ELR (cell line): ENCODE data around the gene FADS1.

ENCODE experiments used
- DNase-seq: peaks from one replicate; pipeline ENCODE4 v3.0.0-alpha.2; 2015; ENCODE audit warnings: low read depth

Gene FADS1

GRCh38 chr11:61826930-61827570, 10.2 kb upstream of the FADS1 start:
- no peak for DNase-seq

DNA sequence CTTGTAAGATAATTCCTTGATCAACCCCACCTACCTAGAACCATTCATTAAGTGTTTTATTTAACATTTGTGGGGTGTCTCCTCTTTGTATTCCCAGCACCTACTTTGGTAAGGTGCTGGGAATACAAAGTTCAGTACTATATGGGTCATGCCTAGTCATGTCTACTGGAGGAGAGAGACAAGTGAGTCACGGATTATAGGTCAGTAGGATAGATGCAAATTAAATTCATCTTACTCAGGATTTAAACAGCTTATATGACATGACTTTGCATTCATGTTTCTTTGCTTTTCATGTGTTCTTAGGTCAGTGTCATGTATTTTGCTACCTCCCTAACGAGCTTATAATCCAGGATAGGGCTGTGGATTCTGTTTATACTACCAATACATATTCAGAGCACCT, 3.4 kb upstream of the FADS1 start:
- DNase-seq: peak; percentile 85

DNA sequence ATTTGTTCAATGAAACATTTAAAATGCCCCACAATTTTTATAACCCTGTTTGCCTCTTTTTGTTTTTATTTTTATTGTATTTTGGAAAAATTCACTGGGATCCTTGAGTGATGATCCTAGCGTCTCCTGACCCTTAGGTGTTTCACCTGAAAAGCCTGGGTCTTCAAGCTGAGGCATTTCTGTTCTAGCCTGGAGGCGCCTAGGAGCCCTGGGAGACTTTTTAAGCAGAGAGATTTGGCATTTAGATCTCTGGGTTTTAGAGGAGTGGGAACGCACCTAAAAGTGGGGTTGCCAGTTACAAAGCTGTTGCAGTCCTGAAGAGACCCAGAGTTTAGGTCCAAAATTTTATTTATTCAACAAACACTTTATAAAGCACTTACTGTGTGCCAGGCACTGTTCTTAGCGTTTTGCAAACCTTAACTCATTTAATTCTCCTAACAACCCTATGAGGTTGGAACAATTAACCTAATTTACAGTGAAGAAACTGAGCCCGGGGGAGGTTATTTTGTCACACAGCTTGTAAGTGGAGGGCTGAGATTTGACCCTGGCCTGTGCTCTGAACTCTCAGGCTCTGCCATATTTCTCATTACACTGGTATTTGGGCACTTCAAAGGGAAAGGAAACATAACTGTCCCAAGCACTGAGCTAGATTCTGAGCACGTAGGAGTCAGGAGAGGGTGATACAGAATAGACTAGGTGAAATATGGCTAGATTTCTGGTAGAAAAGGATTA, 834 bp upstream of the FADS1 start:
- no peak for DNase-seq

GRCh38 chr11:61815790-61816735, 740 bp downstream of the FADS1 start:
- peak; percentile 90 for DNase-seq

GRCh38 chr11:61814958-61815789, 1.6 kb downstream of the FADS1 start:
- DNase-seq: peak; percentile 97

GRCh38 chr11:61814247-61814957, 2.4 kb downstream of the FADS1 start:
- peak; percentile 39 for DNase-seq

- no peak for DNase-seq
Observed at GRCh38 chr11:61812736-61813411, 3.9 kb downstream of the FADS1 start.

DNA sequence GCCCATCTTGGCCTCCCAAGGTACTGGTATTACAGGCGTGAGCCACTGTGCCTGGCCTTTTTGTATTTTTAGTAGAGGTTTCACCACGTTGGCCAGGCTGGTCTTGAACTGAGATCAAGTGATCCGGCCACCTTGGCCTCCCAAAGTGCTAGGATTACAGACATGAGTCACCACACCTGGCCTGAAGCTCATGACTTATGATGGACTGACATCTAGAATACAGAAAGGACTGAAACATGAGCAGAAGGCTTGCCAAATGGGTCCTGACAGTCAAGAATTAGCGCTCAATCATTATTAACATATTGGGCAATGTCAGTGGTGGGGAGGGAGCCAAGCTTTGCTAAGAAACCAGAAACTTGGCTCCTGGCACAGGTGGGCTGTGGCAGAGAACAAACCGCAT, 5.0 kb downstream of the FADS1 start:
- no peak for DNase-seq

DNA sequence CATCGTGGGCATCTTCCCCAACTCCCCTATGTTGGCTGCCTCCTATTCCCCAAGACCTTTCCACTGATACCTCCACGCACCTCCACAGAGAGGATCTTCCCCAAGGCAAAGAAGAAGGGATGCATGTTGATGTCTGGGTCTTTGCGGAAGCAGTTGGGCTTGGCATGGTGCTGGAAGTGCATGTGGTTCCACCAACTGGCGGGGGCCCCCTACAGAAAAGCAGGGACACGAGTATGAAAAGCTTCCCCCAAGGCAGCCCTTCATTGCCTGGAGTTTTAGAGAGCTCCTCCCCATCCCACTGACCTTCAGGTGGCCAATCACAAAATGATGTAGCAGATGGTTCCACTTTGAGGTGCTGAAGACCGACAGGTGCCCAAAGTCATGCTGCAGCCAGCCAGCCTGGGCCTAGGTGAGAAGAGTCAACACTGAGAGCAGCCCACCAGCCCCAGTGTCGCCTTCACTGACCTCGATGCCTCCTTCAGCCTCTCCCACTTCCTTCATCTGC, 6.1 kb downstream of the FADS1 start:
- no peak for DNase-seq

DNA sequence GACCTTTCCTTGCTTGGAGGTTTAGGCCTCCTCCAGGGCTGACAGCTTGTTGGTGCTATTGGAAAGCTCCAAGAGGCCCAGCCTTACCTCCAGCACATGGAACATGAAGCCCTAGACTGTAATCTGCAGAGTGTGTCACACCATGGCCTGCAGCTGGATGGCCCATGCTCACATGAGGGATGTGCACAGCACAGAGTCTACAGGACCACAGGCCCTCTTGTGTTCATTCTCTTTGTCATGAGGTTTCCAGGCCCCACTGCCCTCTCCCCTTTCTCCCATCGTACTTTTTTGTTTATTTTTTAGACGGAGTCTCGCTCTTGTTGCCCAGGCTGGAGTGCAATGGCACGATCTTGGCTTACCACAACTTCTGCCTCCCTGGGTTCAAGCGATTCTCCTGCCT, 10.0 kb downstream of the FADS1 start:
- DNase-seq: no peak

DNA sequence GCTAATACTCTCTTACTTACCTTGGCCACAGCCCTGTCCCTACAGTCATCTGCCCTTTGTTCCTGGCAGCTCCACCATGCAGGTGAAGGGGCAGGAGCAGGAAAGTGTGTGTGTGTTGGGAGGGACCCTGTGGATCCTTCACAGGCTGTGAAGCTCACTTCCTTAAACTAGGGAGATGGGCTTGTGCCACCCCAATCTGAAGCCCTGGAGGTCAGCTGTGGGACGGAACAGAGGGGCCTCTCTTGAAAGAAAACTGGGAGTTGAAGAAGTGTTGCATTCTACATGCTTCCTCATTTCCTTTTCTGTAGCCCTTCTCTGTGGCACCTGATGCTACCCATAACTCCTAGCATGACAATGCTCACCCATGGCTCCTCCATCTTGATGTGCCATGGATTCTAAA, 11.7 kb downstream of the FADS1 start:
- DNase-seq: no peak

GRCh38 chr11:61803889-61804647, 12.7 kb downstream of the FADS1 start:
- no peak for DNase-seq

- DNase-seq: no peak
Observed at GRCh38 chr11:61802605-61803004, 14.2 kb downstream of the FADS1 start.

DNA sequence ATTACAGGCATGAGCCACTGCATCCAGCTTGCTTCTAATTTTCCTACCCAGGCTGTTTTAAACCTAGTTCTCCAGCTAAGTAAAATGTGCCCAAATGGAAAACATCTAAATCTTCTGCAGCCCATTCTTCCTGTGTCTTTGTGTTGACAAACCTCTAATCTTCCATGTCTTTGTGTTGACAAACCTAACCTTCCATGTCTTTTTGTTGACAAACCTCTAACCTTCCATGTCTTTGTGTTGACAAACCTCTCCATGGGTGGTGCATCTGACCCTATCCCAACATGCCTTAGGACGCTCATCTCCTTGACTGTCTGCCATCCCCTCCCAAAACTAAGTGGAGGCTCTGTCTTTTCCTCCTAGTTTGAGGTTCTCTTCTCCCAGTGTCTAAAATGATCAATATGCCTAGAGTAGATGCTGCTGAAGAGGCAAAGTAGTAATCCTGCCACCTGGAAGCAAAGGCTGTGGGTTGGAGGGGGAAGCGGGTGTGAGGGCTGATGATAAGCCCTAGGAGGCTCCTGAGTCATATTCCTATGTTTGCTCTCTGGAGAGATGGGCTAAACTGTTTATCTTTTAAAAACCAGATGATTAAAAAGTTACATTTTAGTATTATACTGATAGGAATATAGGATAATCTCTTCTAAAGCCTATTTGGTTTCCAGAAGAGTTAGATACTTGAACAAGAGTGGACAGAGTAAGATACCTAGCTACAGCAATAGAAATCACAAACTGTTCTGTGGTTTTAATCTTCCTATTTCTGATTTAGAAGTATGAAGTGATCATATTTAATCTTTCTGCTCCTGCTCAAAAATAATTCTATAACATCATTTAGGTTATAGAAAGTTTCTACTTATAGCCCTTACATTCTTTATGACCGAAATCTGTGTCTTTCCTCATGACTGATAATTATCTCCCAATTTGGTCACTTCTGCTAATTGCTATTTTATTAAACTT, 16.2 kb downstream of the FADS1 start:
- peak; percentile 24 for DNase-seq

DNA sequence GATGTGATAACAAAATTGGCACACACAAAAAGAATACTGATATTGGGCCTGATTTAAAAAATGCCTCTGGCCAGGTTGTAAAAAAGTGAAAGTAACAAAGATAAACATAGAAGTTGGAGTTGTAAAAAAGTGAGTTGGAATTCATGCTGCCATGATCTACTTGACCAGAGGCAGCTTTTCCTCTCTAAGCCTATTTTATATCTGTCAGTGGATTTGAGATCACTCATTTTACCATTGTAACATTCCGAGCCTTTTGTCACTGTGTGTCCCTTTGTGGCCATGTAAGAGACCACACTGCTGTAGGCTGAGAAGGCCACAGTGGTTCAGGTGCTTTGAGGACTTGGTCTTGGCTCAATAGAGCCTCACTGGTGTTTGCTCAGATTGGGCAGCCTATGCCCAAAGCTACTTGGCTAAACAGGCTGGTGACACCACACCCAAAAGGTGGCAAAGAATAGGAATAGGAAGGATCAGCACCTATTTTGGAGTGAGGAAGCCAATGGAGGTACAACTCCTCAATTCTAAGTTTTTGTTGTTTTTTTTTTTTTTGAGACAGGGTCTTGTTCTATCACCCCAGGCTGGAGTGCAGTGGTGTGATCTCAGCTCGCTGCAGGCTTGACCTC, 17.0 kb downstream of the FADS1 start:
- DNase-seq: no peak

DNA sequence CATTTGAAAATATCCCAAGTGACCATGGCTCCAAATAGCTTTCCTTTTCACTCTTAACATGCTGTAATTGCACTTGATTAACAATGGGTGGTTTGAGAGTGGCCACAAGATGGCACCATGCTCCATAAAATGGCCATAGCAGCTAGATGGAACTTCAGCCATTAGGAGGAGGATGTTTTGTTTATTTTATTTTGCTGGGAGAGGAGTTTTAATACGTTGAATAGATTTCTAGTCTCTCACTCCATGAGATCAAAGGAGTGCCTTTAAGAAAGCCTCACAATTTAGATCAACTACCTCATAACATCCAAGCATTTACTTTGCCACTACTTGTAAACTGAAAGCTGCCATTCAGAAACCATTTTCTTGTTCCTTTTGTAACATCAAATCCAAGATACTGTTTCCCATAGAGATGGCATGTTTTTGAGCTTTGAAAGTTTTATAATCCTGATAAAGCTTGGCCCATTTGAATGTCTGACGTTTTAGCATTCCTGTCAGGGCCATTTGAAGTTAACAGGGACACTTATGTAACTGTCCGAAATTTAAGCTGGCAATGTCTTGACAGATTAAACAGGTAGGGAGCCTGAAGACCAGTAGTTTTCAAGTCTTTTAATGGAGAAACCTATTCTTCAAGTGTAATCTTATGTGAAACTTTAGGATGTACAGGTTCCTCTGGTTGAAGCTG, 19.4 kb downstream of the FADS1 start:
- peak; percentile 82 for DNase-seq

DNA sequence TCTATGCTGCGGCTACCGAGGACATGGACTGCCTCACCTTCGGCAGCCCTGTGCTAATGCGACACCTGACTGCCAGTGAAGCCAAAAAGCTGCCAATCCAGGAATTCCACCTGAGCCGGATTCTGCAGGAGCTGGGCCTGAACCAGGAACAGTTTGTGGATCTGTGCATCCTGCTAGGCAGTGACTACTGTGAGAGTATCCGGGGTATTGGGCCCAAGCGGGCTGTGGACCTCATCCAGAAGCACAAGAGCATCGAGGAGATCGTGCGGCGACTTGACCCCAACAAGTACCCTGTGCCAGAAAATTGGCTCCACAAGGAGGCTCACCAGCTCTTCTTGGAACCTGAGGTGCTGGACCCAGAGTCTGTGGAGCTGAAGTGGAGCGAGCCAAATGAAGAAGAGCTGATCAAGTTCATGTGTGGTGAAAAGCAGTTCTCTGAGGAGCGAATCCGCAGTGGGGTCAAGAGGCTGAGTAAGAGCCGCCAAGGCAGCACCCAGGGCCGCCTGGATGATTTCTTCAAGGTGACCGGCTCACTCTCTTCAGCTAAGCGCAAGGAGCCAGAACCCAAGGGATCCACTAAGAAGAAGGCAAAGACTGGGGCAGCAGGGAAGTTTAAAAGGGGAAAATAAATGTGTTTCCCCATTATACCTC, 20.8 kb downstream of the FADS1 start:
- DNase-seq: no peak
